HFFc6 (cell line): ENCODE results near the gene ACVR2B. TPM values are rescaled to one million over a fixed set of nuclear protein-coding genes. Genes with fewer than 3 reads are reported as not detected.
A peak's percentile ranks its signal among the peaks of the same experiment; 100 is the strongest.

Experiments used
- DNase-seq: peaks from one replicate; pipeline ENCODE4 v3.0.0-alpha.2; 2018
- H3K27ac Mint-ChIP-seq: 2 replicates; pipeline ENCODE4 v1.8.0; 2020; ENCODE audit warnings: mild to moderate bottlenecking, mixed read lengths
- H3K27me3 Mint-ChIP-seq: 2 replicates; pipeline ENCODE4 v1.8.0; 2021; ENCODE audit warnings: mild to moderate bottlenecking, moderate library complexity, mixed read lengths; ENCODE audit not compliant: insufficient read depth
- H3K36me3 Mint-ChIP-seq: 2 replicates; pipeline ENCODE4 v1.8.0; 2021; ENCODE audit warnings: low read depth, mixed read lengths
- H3K4me1 Mint-ChIP-seq: 2 replicates; pipeline ENCODE4 v1.8.0; 2020; ENCODE audit warnings: low read depth, mixed read lengths
- H3K4me3 Mint-ChIP-seq: 2 replicates; pipeline ENCODE4 v1.8.0; 2020; ENCODE audit warnings: mild to moderate bottlenecking, moderate library complexity, mixed read lengths
- H3K9me3 Mint-ChIP-seq: 2 replicates; pipeline ENCODE4 v1.8.0; 2020; ENCODE audit warnings: mild to moderate bottlenecking, mixed read lengths
- CTCF ChIP-seq: fragments of 200-600 bp; sonication (generic); IDR thresholded peaks from 2 replicates; pipeline ENCODE4 v1.5.0; 2021; ENCODE audit warnings: antibody characterized with exemption, mild to moderate bottlenecking
- total RNA-seq, 6 experiments: library from RNA; stranded (reverse); fragmentation: NEBNext Ultra II Directional; extraction: Animal tissue kit (Norgen Biotek cat#: 25700); gene quantifications; 2 replicates in 1 of 6; 3 replicates in 5 of 6; pipeline ENCODE4 v1.2.3, GENCODE V29; 2021

ACVR2B gene
- total RNA-seq, 6 experiments from 2014 or later = 1.1 to 1.6 (median 1.3) TPM

- Mint-ChIP-seq H3K4me1 (no peaks in the 10 kb centered on the region), H3K27ac (no peak overlapping the region), H3K36me3 (peaks cover 27% of the 10 kb centered on the region), H3K9me3 (no peaks in the 10 kb centered on the region), H3K4me3 (no peak overlapping the region), H3K27me3 (no peaks in the 10 kb centered on the region)
- no peak for DNase-seq
- no peak for TF ChIP-seq CTCF
These were observed 56.9 kb downstream of the ACVR2B start for GRCh38 chr3:38510631-38511030.

GRCh38 chr3:38511546-38511945 lies 57.9 kb downstream of the ACVR2B start:
- H3K4me1 Mint-ChIP-seq = peaks cover 5% of the 10 kb centered on the region
- H3K9me3 Mint-ChIP-seq = no peaks in the 10 kb centered on the region
- no peak for DNase-seq
- no peak for TF ChIP-seq CTCF
- no peaks in the 10 kb centered on the region for H3K27me3 Mint-ChIP-seq
- peaks cover 34% of the 10 kb centered on the region for H3K36me3 Mint-ChIP-seq
- H3K4me3 Mint-ChIP-seq = no peak overlapping the region
- no peak overlapping the region for H3K27ac Mint-ChIP-seq

- no peaks in the 10 kb centered on the region for H3K9me3 Mint-ChIP-seq
- DNase-seq = no peak
- no peak overlapping the region for H3K27ac Mint-ChIP-seq
- peaks cover 40% of the 10 kb centered on the region for H3K4me1 Mint-ChIP-seq
- H3K36me3 Mint-ChIP-seq = peaks cover 25% of the 10 kb centered on the region
- no peaks in the 10 kb centered on the region for H3K27me3 Mint-ChIP-seq
- TF ChIP-seq CTCF = no peak
- no peak overlapping the region for H3K4me3 Mint-ChIP-seq
These were observed 61.7 kb downstream of the ACVR2B start for GRCh38 chr3:38515367-38515766.

- no peak overlapping the region for H3K4me3 Mint-ChIP-seq
- DNase-seq = no peak
- H3K9me3 Mint-ChIP-seq = no peaks in the 10 kb centered on the region
- H3K27ac Mint-ChIP-seq = no peak overlapping the region
- H3K4me1 Mint-ChIP-seq = peaks cover 44% of the 10 kb centered on the region
- TF ChIP-seq CTCF = no peak
- no peaks in the 10 kb centered on the region for H3K27me3 Mint-ChIP-seq
- peaks cover 25% of the 10 kb centered on the region for H3K36me3 Mint-ChIP-seq
These were observed 63.0 kb downstream of the ACVR2B start for GRCh38 chr3:38516669-38517068.

- H3K9me3 Mint-ChIP-seq = no peaks in the 10 kb centered on the region
- peak; percentile 87 for DNase-seq
- peak overlapping the region; percentile 32 for H3K27ac Mint-ChIP-seq
- peaks cover 31% of the 10 kb centered on the region for H3K36me3 Mint-ChIP-seq
- H3K27me3 Mint-ChIP-seq = no peaks in the 10 kb centered on the region
- no peak overlapping the region for H3K4me3 Mint-ChIP-seq
- H3K4me1 Mint-ChIP-seq = peaks cover 50% of the 10 kb centered on the region
- TF ChIP-seq CTCF = no peak
These were observed 65.3 kb downstream of the ACVR2B start for GRCh38 chr3:38519000-38519399.

- peaks cover 37% of the 10 kb centered on the region for H3K36me3 Mint-ChIP-seq
- no peak for TF ChIP-seq CTCF
- H3K27ac Mint-ChIP-seq = no peak overlapping the region
- peaks cover 56% of the 10 kb centered on the region for H3K4me1 Mint-ChIP-seq
- no peaks in the 10 kb centered on the region for H3K27me3 Mint-ChIP-seq
- DNase-seq = no peak
- H3K9me3 Mint-ChIP-seq = no peaks in the 10 kb centered on the region
- H3K4me3 Mint-ChIP-seq = no peak overlapping the region
These were observed 66.0 kb downstream of the ACVR2B start for GRCh38 chr3:38519651-38520050.
